HepG2 (cell line): ENCODE results near the gene TBC1D16. TPM values are rescaled to one million over a fixed set of nuclear protein-coding genes. Genes with fewer than 3 reads are reported as not detected.

Source experiments
- ATM ChIP-seq: fragments of 450-650 bp; IDR thresholded peaks from 2 replicates; pipeline ENCODE4 v1.7.1; 2017; ENCODE audit warnings: mild to moderate bottlenecking, borderline replicate concordance
- CEBPZ ChIP-seq: IDR thresholded peaks from 2 replicates; pipeline ENCODE4 v1.6.1; 2012; ENCODE audit warnings: low read length, improper control_type of control experiment
- DR1 ChIP-seq: sonication (generic); formaldehyde crosslinking; IDR thresholded peaks from 2 replicates; pipeline ENCODE4 v1.8.0; 2021; ENCODE audit warnings: mild to moderate bottlenecking, missing genetic modification reagents, inconsistent platforms
- EP300 ChIP-seq, 3 experiments: sonication (generic) in 1 of 3; formaldehyde crosslinking in 1 of 3; IDR thresholded peaks; 2 replicates each; pipeline versions ENCODE4 v1.5.1 to v1.6.1; 2011 to 2020; ENCODE audit warnings: low read depth in 2 of 3, low read length in 2 of 3, borderline replicate concordance in 1 of 3, improper control_type of control experiment in 1 of 3, mild to moderate bottlenecking in 1 of 3, missing genetic modification reagents in 1 of 3, moderate library complexity in 1 of 3
- ETV6 ChIP-seq: sonication (generic); formaldehyde crosslinking; conservative IDR thresholded peaks from 2 replicates; pipeline ENCODE4 v1.4.0; 2020; ENCODE audit warnings: missing genetic modification reagents
- IKZF1 ChIP-seq: fragments of 450-650 bp; IDR thresholded peaks from 2 replicates; pipeline ENCODE4 v1.7.1; 2016
- NFYC ChIP-seq: IDR thresholded peaks from 2 replicates; pipeline ENCODE4 v1.6.1; 2016; ENCODE audit warnings: missing genetic modification reagents, missing compliant biosample characterization
- ONECUT2 ChIP-seq: sonication (generic); formaldehyde crosslinking; IDR thresholded peaks from 2 replicates; pipeline ENCODE4 v1.4.0; 2020; ENCODE audit warnings: missing genetic modification reagents
- THAP7 ChIP-seq: sonication (generic); formaldehyde crosslinking; IDR thresholded peaks from 2 replicates; pipeline ENCODE4 v1.8.1; 2023; ENCODE audit warnings: mild to moderate bottlenecking, missing genetic modification reagents
- ZBTB40 ChIP-seq, 2 experiments: fragments of 450-650 bp in 1 of 2; sonication (generic) in 1 of 2; formaldehyde crosslinking in 1 of 2; IDR thresholded peaks; 2 replicates each; pipeline versions ENCODE4 v1.6.1 to v1.8.0; 2016 to 2022; ENCODE audit warnings: antibody characterized with exemption in 1 of 2, mild to moderate bottlenecking in 1 of 2, missing genetic modification reagents in 1 of 2
- ZNF280D ChIP-seq: sonication (generic); formaldehyde crosslinking; IDR thresholded peaks from 2 replicates; pipeline ENCODE4 v1.5.1; 2020; ENCODE audit warnings: mild to moderate bottlenecking, missing genetic modification reagents
- polyA plus RNA-seq, 8 experiments: library from polyadenylated mRNA; depleted of rRNA in 3 of 8; stranded (reverse) in 7 of 8; unstranded in 1 of 8; fragments of >200 nt; fragmentation: Illumina TruSeq in 4 of 8; extraction: Trizol in 4 of 8; gene quantifications; 2 replicates each; pipeline versions ENCODE4 v1.2.1 to v1.2.3, GENCODE V29; 2011 to 2016; ENCODE audit warnings: low read depth in 4 of 8, missing spikeins in 1 of 8, mixed read lengths in 1 of 8; ENCODE audit not compliant: insufficient read depth in 1 of 8
- total RNA-seq, 5 experiments: library from RNA; depleted of rRNA; stranded (reverse); fragments of >200 nt; fragmentation: Illumina TruSeq; extraction: Trizol; gene quantifications; 2 replicates each; pipeline ENCODE4 v1.2.3, GENCODE V29; 2016; ENCODE audit warnings: low read depth in 1 of 5

The TBC1D16 gene
- total and polyA plus RNA-seq, 2 of the 13 experiments (the other 11 are each of a cell fraction or from before 2014, with no cell fraction given), result 14.9 to 24.9 TPM

GRCh38 chr17:80023481-80024205 is 12.0 kb downstream of the TBC1D16 start (continued):
- TF ChIP-seq ZBTB40 (IDR thresholded peaks at IDR 0.05) (no peak), ZBTB40 (CRISPR knock-in tag; IDR thresholded peaks at IDR 0.05) (peak; percentile 76; the same call in 1 of the 2 replicates), ATM (no peak), DR1 (CRISPR knock-in tag) (peak; percentile 1; the same call in 1 of the 2 replicates), EP300 (IDR thresholded peaks at IDR 0.05; ENCODE audit: low read depth in 2 of 2, low read length in 2 of 2) (peak in 1 of 2 experiments; percentile 74; a peak in 2 of 4 replicates), EP300 (CRISPR knock-in tag; IDR thresholded peaks at IDR 0.05; ENCODE audit: borderline replicate concordance) (peak; percentile 43; the same call in 1 of the 2 replicates), IKZF1 (no peak), ZNF280D (CRISPR knock-in tag) (0 out of 2 replicates have a peak, but pooled peaks have one; percentile 52), NFYC (CRISPR knock-in tag) (no peak), CEBPZ (no peak), THAP7 (CRISPR knock-in tag) (no peak), ETV6 (CRISPR knock-in tag) (no peak; the same call in 1 of the 2 replicates), ONECUT2 (CRISPR knock-in tag) (no peak)
